ENCODE results near the gene TAS2R5.
"Not testable (repeated sequence)": the region's sequence is repeated elsewhere in the genome, so short reads cannot be mapped to it uniquely, and the experiment has no call there.

TAS2R5 gene

GRCh38 chr7:141789917-141790316, at the start of gene TAS2R5:
TAS2R5 (plus strand) TSS chr7:141790217; CDS start chr7:141790362, 145 bp downstream.
- H3K4me3 ChIP-seq (ENCODE audit: low read length) = no peak within 1 kb of the TSS
- H3K4me1 ChIP-seq (ENCODE audit: control insufficient read depth, insufficient read depth, low read length) = no peaks in the 10 kb centered on the region
- H3K36me3 ChIP-seq (ENCODE audit: control insufficient read depth, insufficient read depth, low read length) = no peaks in the 10 kb centered on the region
- no peaks in the 10 kb centered on the region for H3K9me3 ChIP-seq (ENCODE audit: control insufficient read depth, low read length)
- no peaks in the 10 kb centered on the region for H3K27me3 ChIP-seq (ENCODE audit: control insufficient read depth, insufficient read depth, low read length)
- H3K9ac ChIP-seq (ENCODE audit: low read length) = no peak within 1 kb of the TSS

- Histone ChIP-seq H3K9ac (ENCODE audit: low read length) (no peak overlapping the region), H3K4me3 (ENCODE audit: low read length) (no peak overlapping the region), H3K27me3 (ENCODE audit: control insufficient read depth, insufficient read depth, low read length) (no peaks in the 10 kb centered on the region), H3K4me1 (ENCODE audit: control insufficient read depth, insufficient read depth, low read length) (peaks cover 2% of the 10 kb centered on the region), H3K9me3 (ENCODE audit: control insufficient read depth, low read length) (no peaks in the 10 kb centered on the region), H3K36me3 (ENCODE audit: control insufficient read depth, insufficient read depth, low read length) (no peaks in the 10 kb centered on the region)
These were observed 47.8 kb upstream of the TAS2R5 start for GRCh38 chr7:141742229-141742628.

GRCh38 chr7:141744131-141744530, 45.9 kb upstream of the TAS2R5 start:
- Histone ChIP-seq H3K9ac (ENCODE audit: low read length) (no peak overlapping the region), H3K4me3 (ENCODE audit: low read length) (no peak overlapping the region), H3K27me3 (ENCODE audit: control insufficient read depth, insufficient read depth, low read length) (no peaks in the 10 kb centered on the region), H3K4me1 (ENCODE audit: control insufficient read depth, insufficient read depth, low read length) (no peaks in the 10 kb centered on the region), H3K36me3 (ENCODE audit: control insufficient read depth, insufficient read depth, low read length) (no peaks in the 10 kb centered on the region), H3K9me3 (ENCODE audit: control insufficient read depth, low read length) (no peaks in the 10 kb centered on the region)

GRCh38 chr7:141748396-141748795, 41.6 kb upstream of the TAS2R5 start:
- Histone ChIP-seq H3K9ac (ENCODE audit: low read length) (no peak overlapping the region), H3K36me3 (ENCODE audit: control insufficient read depth, insufficient read depth, low read length) (peaks cover 8% of the 10 kb centered on the region), H3K9me3 (ENCODE audit: control insufficient read depth, low read length) (peaks cover 11% of the 10 kb centered on the region), H3K4me3 (ENCODE audit: low read length) (no peak overlapping the region), H3K4me1 (ENCODE audit: control insufficient read depth, insufficient read depth, low read length) (no peaks in the 10 kb centered on the region), H3K27me3 (ENCODE audit: control insufficient read depth, insufficient read depth, low read length) (no peaks in the 10 kb centered on the region)

- H3K27me3 ChIP-seq (ENCODE audit: control insufficient read depth, insufficient read depth, low read length); H3K4me1 ChIP-seq (ENCODE audit: control insufficient read depth, insufficient read depth, low read length); H3K36me3 ChIP-seq (ENCODE audit: control insufficient read depth, insufficient read depth, low read length); H3K9ac ChIP-seq (ENCODE audit: low read length); H3K4me3 ChIP-seq (ENCODE audit: low read length): not testable (repeated sequence)
- peaks cover 11% of the 10 kb centered on the region for H3K9me3 ChIP-seq (ENCODE audit: control insufficient read depth, low read length)
These were observed 38.1 kb upstream of the TAS2R5 start for GRCh38 chr7:141751904-141752303.

- H3K36me3 ChIP-seq (ENCODE audit: control insufficient read depth, insufficient read depth, low read length) = peaks cover 8% of the 10 kb centered on the region
These were observed 37.4 kb upstream of the TAS2R5 start for GRCh38 chr7:141752634-141753033.

GRCh38 chr7:141754939-141755338, 35.1 kb upstream of the TAS2R5 start:
- H3K9me3 ChIP-seq (ENCODE audit: control insufficient read depth, low read length) = peaks cover 11% of the 10 kb centered on the region
- H3K36me3 ChIP-seq (ENCODE audit: control insufficient read depth, insufficient read depth, low read length) = peaks cover 8% of the 10 kb centered on the region
- no peaks in the 10 kb centered on the region for H3K27me3 ChIP-seq (ENCODE audit: control insufficient read depth, insufficient read depth, low read length)
- no peaks in the 10 kb centered on the region for H3K4me1 ChIP-seq (ENCODE audit: control insufficient read depth, insufficient read depth, low read length)
- H3K9ac ChIP-seq (ENCODE audit: low read length) = no peak overlapping the region
- H3K4me3 ChIP-seq (ENCODE audit: low read length) = no peak overlapping the region

More at GRCh38 chr7:141752634-141753033, 37.4 kb upstream of the TAS2R5 start:
- Histone ChIP-seq H3K27me3 (ENCODE audit: control insufficient read depth, insufficient read depth, low read length) (no peaks in the 10 kb centered on the region), H3K4me3 (ENCODE audit: low read length) (no peak overlapping the region), H3K9me3 (ENCODE audit: control insufficient read depth, low read length) (peaks cover 11% of the 10 kb centered on the region), H3K9ac (ENCODE audit: low read length) (no peak overlapping the region), H3K4me1 (ENCODE audit: control insufficient read depth, insufficient read depth, low read length) (no peaks in the 10 kb centered on the region)

- Histone ChIP-seq H3K4me1 (ENCODE audit: control insufficient read depth, insufficient read depth, low read length) (no peaks in the 10 kb centered on the region), H3K27me3 (ENCODE audit: control insufficient read depth, insufficient read depth, low read length) (no peaks in the 10 kb centered on the region), H3K4me3 (ENCODE audit: low read length) (no peak within 1 kb of the TSS), H3K36me3 (ENCODE audit: control insufficient read depth, insufficient read depth, low read length) (no peaks in the 10 kb centered on the region), H3K9me3 (ENCODE audit: control insufficient read depth, low read length) (no peaks in the 10 kb centered on the region), H3K9ac (ENCODE audit: low read length) (no peak within 1 kb of the TSS)
These were observed 26.2 kb upstream of the TAS2R5 start, which contains the start of gene TAS2R3 for GRCh38 chr7:141763797-141764196. TAS2R3 (plus strand) TSS chr7:141764097; CDS start chr7:141764159, 62 bp downstream.

GRCh38 chr7:141770083-141770583, 19.9 kb upstream of the TAS2R5 start:
- not testable (repeated sequence) for H3K9me3 ChIP-seq (ENCODE audit: control insufficient read depth, low read length); H3K9ac ChIP-seq (ENCODE audit: low read length); H3K36me3 ChIP-seq (ENCODE audit: control insufficient read depth, insufficient read depth, low read length); H3K27me3 ChIP-seq (ENCODE audit: control insufficient read depth, insufficient read depth, low read length); H3K4me3 ChIP-seq (ENCODE audit: low read length); H3K4me1 ChIP-seq (ENCODE audit: control insufficient read depth, insufficient read depth, low read length)

- Histone ChIP-seq H3K27me3 (ENCODE audit: control insufficient read depth, insufficient read depth, low read length) (no peaks in the 10 kb centered on the region), H3K36me3 (ENCODE audit: control insufficient read depth, insufficient read depth, low read length) (no peaks in the 10 kb centered on the region), H3K9me3 (ENCODE audit: control insufficient read depth, low read length) (no peaks in the 10 kb centered on the region), H3K9ac (ENCODE audit: low read length) (no peak within 1 kb of the TSS), H3K4me3 (ENCODE audit: low read length) (no peak within 1 kb of the TSS), H3K4me1 (ENCODE audit: control insufficient read depth, insufficient read depth, low read length) (no peaks in the 10 kb centered on the region)
These were observed 13.6 kb upstream of the TAS2R5 start, which contains the start of gene TAS2R4 for GRCh38 chr7:141776374-141776773. TAS2R4 (plus strand) TSS chr7:141776674; CDS start chr7:141778489, 1,815 bp downstream.

- no peak overlapping the region for H3K9ac ChIP-seq (ENCODE audit: low read length)
- no peaks in the 10 kb centered on the region for H3K4me1 ChIP-seq (ENCODE audit: control insufficient read depth, insufficient read depth, low read length)
- no peaks in the 10 kb centered on the region for H3K9me3 ChIP-seq (ENCODE audit: control insufficient read depth, low read length)
- H3K36me3 ChIP-seq (ENCODE audit: control insufficient read depth, insufficient read depth, low read length) = no peaks in the 10 kb centered on the region
- H3K27me3 ChIP-seq (ENCODE audit: control insufficient read depth, insufficient read depth, low read length) = no peaks in the 10 kb centered on the region
- H3K4me3 ChIP-seq (ENCODE audit: low read length) = no peak overlapping the region
These were observed 4.1 kb upstream of the TAS2R5 start for GRCh38 chr7:141785706-141786552.

- H3K9ac ChIP-seq (ENCODE audit: low read length) = no peak overlapping the region
- no peaks in the 10 kb centered on the region for H3K36me3 ChIP-seq (ENCODE audit: control insufficient read depth, insufficient read depth, low read length)
- no peaks in the 10 kb centered on the region for H3K4me1 ChIP-seq (ENCODE audit: control insufficient read depth, insufficient read depth, low read length)
- no peak overlapping the region for H3K4me3 ChIP-seq (ENCODE audit: low read length)
- no peaks in the 10 kb centered on the region for H3K9me3 ChIP-seq (ENCODE audit: control insufficient read depth, low read length)
- no peaks in the 10 kb centered on the region for H3K27me3 ChIP-seq (ENCODE audit: control insufficient read depth, insufficient read depth, low read length)
These were observed 1.7 kb upstream of the TAS2R5 start for GRCh38 chr7:141788296-141788695.

All from mucosa of stomach (tissue), 1 donor.